ENCODE data around the gene NDUFV2.

DNA sequence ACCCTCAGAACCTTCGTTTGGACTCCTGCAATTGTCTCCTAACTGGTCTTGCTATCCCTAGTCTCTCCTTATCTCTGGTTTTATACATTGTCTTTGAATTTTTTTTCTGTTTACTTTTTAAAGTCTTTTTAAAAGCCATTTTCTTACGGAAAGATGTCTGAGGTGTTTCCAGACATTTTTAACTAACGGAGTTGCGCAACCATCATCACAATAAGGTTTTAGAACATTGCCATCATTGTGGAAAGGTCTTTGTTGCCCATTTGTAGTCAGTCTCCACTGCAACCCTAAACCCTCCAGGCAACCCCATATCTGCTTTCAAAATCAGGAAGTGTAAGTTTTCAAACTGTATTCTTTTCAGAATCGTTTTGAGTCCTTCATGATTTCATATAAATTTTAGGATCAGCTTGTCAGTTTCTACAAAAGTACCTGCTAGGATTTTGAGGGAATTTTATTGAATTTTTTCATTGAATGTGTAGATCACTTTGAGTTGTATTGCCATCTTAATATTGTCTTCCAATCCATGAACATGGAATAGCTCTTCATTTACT, 80.4 kb downstream of the NDUFV2 start:
- TF ChIP-seq, protein P1, sequence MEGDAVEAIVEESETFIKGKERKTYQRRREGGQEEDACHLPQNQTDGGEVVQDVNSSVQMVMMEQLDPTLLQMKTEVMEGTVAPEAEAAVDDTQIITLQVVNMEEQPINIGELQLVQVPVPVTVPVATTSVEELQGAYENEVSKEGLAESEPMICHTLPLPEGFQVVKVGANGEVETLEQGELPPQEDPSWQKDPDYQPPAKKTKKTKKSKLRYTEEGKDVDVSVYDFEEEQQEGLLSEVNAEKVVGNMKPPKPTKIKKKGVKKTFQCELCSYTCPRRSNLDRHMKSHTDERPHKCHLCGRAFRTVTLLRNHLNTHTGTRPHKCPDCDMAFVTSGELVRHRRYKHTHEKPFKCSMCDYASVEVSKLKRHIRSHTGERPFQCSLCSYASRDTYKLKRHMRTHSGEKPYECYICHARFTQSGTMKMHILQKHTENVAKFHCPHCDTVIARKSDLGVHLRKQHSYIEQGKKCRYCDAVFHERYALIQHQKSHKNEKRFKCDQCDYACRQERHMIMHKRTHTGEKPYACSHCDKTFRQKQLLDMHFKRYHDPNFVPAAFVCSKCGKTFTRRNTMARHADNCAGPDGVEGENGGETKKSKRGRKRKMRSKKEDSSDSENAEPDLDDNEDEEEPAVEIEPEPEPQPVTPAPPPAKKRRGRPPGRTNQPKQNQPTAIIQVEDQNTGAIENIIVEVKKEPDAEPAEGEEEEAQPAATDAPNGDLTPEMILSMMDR (IDR thresholded peaks at IDR 0.05; ENCODE audit: low read length), result no peak
- TF ChIP-seq EZH2 (IDR thresholded peaks at IDR 0.05; ENCODE audit: borderline replicate concordance, low read length), result no peak

Measured in OCI-LY1 (cell line).